Calu3 (cell line): Measurements from ENCODE around the gene ZG16B. TPM values are rescaled to one million over a fixed set of nuclear protein-coding genes. Genes with fewer than 3 reads are reported as not detected.

Source experiments
- BruUV-seq: library from RNA; stranded (reverse); fragments of 400-500 nt; replicated peaks from 2 replicates; lab custom pipeline; 2021; lab: Mats Ljungman, UMichigan
- CTCF ChIA-PET: fragments of 300-600 bp; sonication (Branson Sonifier 250); formaldehyde crosslinking; loops from one replicate; lab custom pipeline; 2022; ENCODE audit warnings: antibody characterized with exemption; lab: Charles Lee
- DNase-seq: peaks from one replicate; pipeline ENCODE4 v3.0.0; 2022
- H3K27ac Mint-ChIP-seq: one replicate; pipeline ENCODE4 v1.8.0; 2022; ENCODE audit warnings: mixed read lengths; ENCODE audit not compliant: unreplicated experiment
- H3K27me3 Mint-ChIP-seq: one replicate; pipeline ENCODE4 v1.8.0; 2022; ENCODE audit warnings: mixed read lengths; ENCODE audit not compliant: unreplicated experiment
- H3K36me3 Mint-ChIP-seq: one replicate; pipeline ENCODE4 v1.8.0; 2022; ENCODE audit warnings: mild to moderate bottlenecking, moderate library complexity, mixed read lengths; ENCODE audit not compliant: insufficient read depth, unreplicated experiment
- H3K4me1 Mint-ChIP-seq: one replicate; pipeline ENCODE4 v1.8.0; 2022; ENCODE audit warnings: mild to moderate bottlenecking, low read depth, mixed read lengths; ENCODE audit not compliant: unreplicated experiment
- H3K4me3 Mint-ChIP-seq: one replicate; pipeline ENCODE4 v1.8.0; 2022; ENCODE audit warnings: mild to moderate bottlenecking, low read depth, moderate library complexity, mixed read lengths; ENCODE audit not compliant: unreplicated experiment
- H3K9me3 Mint-ChIP-seq: one replicate; pipeline ENCODE4 v1.8.0; 2022; ENCODE audit warnings: low read depth, mixed read lengths; ENCODE audit not compliant: unreplicated experiment
- intact Hi-C: fragments of 100-400 bp; cut with micrococcal nuclease; formaldehyde crosslinking; loops from one replicate; pipeline ENCODE4 v1.10.0; 2022; ENCODE audit not compliant: unreplicated experiment
- total RNA-seq: library from RNA; stranded (reverse); gene quantifications from 2 replicates; pipeline ENCODE4 v1.2.3, GENCODE V29; 2022
- TF ChIP-seq, protein P1 (sequence below): fragments of 200-600 bp; IDR thresholded peaks from one replicate; pipeline ENCODE4 v1.8.0; 2022; ENCODE audit warnings: antibody characterized with exemption; ENCODE audit not compliant: unreplicated experiment

ZG16B gene
- total RNA-seq, 1 experiment from 2014 or later = 10.3 TPM

DNA sequence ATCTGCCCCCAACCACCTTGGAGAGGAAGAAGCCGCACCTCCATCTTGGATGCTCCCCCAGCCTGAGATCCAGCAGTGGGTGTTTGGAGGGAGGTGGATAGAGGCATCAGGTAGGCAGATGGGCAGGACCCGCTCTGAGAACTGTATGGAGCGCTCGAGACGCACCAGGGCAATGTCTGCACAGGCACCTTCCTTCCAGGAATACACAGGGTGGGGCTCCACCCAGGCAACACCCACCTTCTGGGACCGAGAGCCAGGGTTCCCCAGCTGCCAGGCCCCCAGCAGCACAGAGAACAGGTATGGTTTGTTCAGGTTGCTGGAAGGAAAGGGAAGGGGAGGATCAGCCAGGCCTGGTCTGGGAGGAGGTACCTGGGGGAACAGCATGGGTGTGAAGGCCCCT is 25.4 kb downstream of the ZG16B start:
- no peaks in the 10 kb centered on the region for H3K27me3 Mint-ChIP-seq
- CTCF ChIA-PET = no interaction called here
- BruUV-seq = no TSS peak
- peaks cover 5% of the 10 kb centered on the region for H3K9me3 Mint-ChIP-seq
- no peak for DNase-seq
- peaks cover 13% of the 10 kb centered on the region for H3K4me1 Mint-ChIP-seq
- peaks cover 92% of the 10 kb centered on the region for H3K36me3 Mint-ChIP-seq
- TF ChIP-seq, protein P1, sequence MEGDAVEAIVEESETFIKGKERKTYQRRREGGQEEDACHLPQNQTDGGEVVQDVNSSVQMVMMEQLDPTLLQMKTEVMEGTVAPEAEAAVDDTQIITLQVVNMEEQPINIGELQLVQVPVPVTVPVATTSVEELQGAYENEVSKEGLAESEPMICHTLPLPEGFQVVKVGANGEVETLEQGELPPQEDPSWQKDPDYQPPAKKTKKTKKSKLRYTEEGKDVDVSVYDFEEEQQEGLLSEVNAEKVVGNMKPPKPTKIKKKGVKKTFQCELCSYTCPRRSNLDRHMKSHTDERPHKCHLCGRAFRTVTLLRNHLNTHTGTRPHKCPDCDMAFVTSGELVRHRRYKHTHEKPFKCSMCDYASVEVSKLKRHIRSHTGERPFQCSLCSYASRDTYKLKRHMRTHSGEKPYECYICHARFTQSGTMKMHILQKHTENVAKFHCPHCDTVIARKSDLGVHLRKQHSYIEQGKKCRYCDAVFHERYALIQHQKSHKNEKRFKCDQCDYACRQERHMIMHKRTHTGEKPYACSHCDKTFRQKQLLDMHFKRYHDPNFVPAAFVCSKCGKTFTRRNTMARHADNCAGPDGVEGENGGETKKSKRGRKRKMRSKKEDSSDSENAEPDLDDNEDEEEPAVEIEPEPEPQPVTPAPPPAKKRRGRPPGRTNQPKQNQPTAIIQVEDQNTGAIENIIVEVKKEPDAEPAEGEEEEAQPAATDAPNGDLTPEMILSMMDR = no peak
- H3K27ac Mint-ChIP-seq = peak overlapping the region; percentile 60
- intact Hi-C loops = no loop called here
- H3K4me3 Mint-ChIP-seq = peak overlapping the region; percentile 90

DNA sequence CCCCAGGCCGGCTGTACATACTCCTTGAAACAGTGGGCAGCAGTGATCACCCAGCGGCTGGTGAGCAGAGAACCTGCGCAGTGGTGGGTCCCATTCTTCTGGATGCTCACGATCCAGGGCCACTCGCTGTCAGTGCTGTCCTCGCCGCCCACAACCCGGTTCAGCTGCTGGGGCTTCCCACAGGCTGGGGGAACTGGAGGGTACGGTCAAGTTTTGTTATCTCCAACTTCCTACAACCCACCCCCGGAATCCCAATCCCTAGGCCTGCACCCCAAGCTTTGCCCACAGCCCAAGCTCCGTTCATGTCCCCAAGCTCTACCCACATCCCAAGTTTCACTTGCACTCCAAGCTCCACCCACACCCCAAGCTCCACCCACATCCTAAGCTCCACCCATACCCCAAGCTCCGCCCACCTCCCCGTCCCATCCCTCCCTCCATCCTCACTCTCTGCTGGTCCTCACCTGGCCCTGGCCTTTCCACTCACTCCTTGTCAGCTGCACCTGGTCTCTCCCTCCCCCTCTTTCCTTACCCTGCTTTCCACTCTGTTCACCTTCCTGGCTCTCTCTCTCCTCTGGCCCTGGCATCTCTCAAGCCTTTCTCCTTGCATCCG is 26.1 kb downstream of the ZG16B start:
- H3K27ac Mint-ChIP-seq = peak overlapping the region; percentile 49
- peaks cover 5% of the 10 kb centered on the region for H3K9me3 Mint-ChIP-seq
- H3K4me1 Mint-ChIP-seq = peaks cover 15% of the 10 kb centered on the region
- peak overlapping the region; percentile 90 for H3K4me3 Mint-ChIP-seq
- no TSS peak for BruUV-seq
- peak; percentile 78 for DNase-seq
- CTCF ChIA-PET = interaction anchor here (0.5 to 1.0 kb wide), 4 partner anchors 9 to 261 kb away, joined by 3 to 4 read pairs (median 4); no protein-coding TSS in a partner anchor
- H3K36me3 Mint-ChIP-seq = peaks cover 91% of the 10 kb centered on the region
- no peaks in the 10 kb centered on the region for H3K27me3 Mint-ChIP-seq
- intact Hi-C loops = no loop called here
- TF ChIP-seq, protein P1 = no peak

DNA sequence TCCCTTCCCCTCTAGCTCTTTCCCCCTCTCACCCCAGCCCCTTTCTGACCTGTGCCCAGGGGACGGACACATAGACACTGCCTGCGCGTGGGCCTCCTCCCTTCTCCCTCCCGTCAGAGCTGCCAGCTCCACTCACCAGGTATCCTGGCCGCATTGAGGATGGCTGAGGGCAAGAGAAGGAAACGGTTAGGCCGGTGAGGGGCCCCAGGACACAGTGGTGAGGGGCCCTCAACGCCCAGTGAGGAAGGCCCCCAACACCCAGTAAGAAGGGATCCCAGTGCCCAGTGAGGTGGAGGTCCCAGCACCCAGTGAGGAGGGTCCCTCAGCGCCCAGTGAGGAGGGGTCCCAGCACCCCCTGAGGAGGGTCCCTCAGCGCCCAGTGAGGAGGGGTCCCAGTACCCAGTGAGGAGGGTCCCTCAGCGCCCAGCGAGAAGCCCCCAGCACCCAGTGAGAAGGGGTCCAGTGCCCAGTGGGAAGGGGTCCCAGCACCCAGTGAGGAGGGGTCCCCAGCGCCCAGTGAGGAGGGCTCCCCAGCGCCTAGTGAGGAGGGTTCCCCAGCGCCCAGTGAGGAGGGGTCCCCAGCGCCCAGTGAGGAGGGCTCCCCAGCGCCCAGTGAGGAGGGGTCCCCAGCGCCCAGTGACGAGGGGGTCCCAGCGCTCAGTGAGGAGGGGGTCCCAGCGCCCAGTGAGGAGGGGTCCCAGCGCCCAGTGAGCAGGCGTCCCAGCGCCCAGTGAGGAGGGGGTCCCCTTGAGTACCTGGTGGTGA is 26.8 kb downstream of the ZG16B start:
- DNase-seq = no peak
- intact Hi-C loops = no loop called here
- Mint-ChIP-seq H3K4me3 (peak overlapping the region; percentile 90), H3K4me1 (peaks cover 17% of the 10 kb centered on the region), H3K27ac (peak overlapping the region; percentile 88), H3K9me3 (peaks cover 5% of the 10 kb centered on the region), H3K36me3 (peaks cover 85% of the 10 kb centered on the region), H3K27me3 (no peaks in the 10 kb centered on the region)
- TF ChIP-seq, protein P1 = no peak
- BruUV-seq = no TSS peak
- CTCF ChIA-PET = interaction anchor here (0.7 to 1.0 kb wide), 4 partner anchors 10 to 102 kb away, joined by 3 to 6 read pairs (median 4); no protein-coding TSS in a partner anchor

DNA sequence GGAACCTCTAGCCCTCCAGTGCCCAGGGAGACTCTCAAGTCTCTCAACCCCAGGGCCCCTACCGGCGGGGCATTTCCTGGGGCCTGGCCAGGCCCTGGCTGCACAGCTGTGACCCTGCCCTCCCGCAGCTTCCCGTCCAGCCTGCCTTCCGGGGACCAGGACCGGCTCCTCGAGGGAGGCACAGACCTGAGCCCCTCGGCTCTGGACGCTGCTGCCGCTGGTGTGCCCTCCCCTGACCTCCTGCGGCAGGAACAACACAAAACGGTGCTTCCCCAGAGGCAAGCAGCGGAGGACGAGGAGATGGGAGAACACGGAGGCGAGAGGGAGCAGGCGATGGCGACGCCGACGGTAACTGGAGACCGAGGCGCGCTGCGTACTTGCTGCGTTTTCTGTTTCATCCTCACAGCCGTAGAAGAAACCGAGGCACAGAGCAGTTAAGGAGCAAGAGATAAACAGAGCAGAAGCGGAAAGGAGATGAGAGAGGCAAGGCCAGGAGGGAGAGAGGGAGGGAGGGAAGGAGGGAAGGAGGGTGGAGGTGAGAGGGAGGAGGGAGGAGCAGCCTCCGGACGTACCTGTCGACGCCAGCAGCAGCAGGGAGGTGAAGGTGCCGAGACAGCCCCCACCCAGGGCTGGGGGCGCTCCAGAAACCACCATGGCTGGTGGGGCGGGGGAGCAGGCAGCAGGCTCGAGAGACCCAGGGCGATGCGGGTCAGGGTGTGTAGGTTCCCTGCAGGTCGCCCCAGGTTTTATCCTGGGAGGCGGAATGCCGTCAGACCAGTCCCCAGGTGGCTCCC is 27.5 kb downstream of the ZG16B start, which contains the start of gene PRSS22:
PRSS22 (minus strand) TSS at position 720 of the 794 bp plus-strand sequence; CDS start at position 654, 66 bp downstream.
- Mint-ChIP-seq H3K4me1 (peaks cover 17% of the 10 kb centered on the region), H3K36me3 (peaks cover 77% of the 10 kb centered on the region), H3K27ac (peak within 1 kb of the TSS; percentile 88), H3K4me3 (peak within 1 kb of the TSS; percentile 90), H3K9me3 (peaks cover 5% of the 10 kb centered on the region), H3K27me3 (no peaks in the 10 kb centered on the region)
- CTCF ChIA-PET = interaction anchor here (0.5 to 1.5 kb wide), 8 partner anchors 8 to 105 kb away, joined by 3 to 21 read pairs (median 4); partner anchors contain the start of genes FLYWCH2 and SRRM2
- TSS peak; percentile 66 for BruUV-seq
- intact Hi-C loops = loop anchor here (2.0 kb wide), 1 partner anchor 63 kb away; no protein-coding TSS in a partner anchor
- TF ChIP-seq, protein P1 = no peak
- DNase-seq = peak; percentile 95
